ENCODE results near the gene ACVRL1. TPM values are rescaled to one million over a fixed set of nuclear protein-coding genes. Genes with fewer than 3 reads are reported as not detected.

The ACVRL1 gene
- total and polyA plus RNA-seq, 9 of the 15 experiments (the other 6 are each of a cell fraction or from before 2014, with no cell fraction given): 0.07 to 1.4 (median 0.30) TPM

DNA sequence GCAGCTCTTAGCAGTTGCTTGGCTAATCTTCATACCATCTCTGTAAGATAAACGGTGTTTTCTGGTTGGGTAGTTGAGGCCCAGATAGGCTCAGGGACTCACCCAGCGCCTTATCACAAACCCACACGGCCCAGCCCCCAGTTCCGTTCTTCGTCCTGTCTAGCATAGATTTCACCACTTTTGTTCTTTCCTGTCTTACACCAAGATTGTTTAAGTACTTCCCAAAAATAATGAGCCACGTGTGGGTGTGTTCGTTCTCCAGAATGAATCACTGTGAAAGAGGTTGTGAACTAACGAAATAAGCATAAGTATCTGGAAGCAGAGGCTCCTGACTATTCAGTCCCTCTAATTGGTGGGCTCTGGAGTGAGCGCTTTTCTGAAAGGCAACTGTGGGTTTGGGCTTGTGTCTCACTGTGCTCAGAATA is 65.6 kb downstream of the ACVRL1 start (continued):
- TF ChIP-seq EGR1 (conservative IDR thresholded peaks at IDR 0.05) (peak; percentile 81), NCOR1 (IDR thresholded peaks at IDR 0.05) (peak; percentile 94), XRCC4 (IDR thresholded peaks at IDR 0.05; ENCODE audit: extremely low read depth, insufficient read depth, insufficient read length) (no peak), ZKSCAN8 (CRISPR knock-in tag; IDR thresholded peaks at IDR 0.05) (0 out of 2 replicates have a peak, but pooled peaks have one; percentile 35), MYNN (IDR thresholded peaks at IDR 0.05) (peak; percentile 68; the same call in 1 of the 2 replicates), MYNN (CRISPR knock-in tag; IDR thresholded peaks at IDR 0.05) (no peak), CBX1 (IDR thresholded peaks at IDR 0.05; ENCODE audit: low read depth) (no peak), CBX3 (IDR thresholded peaks at IDR 0.05; ENCODE audit: borderline replicate concordance in 1 of 2, low read length in 2 of 2) (peak in 1 of 2 experiments; percentile 43; a peak in 1 of 3 replicates), EP300 (IDR thresholded peaks at IDR 0.05; ENCODE audit: low read length) (peak; percentile 97), HDAC3 (IDR thresholded peaks at IDR 0.05; ENCODE audit: borderline replicate concordance, partially characterized antibody) (peak; percentile 87), TAL1 (IDR thresholded peaks at IDR 0.05) (peak; percentile 95), RBM14 (IDR thresholded peaks at IDR 0.05; ENCODE audit: borderline replicate concordance, insufficient read depth, low read depth, low read length) (no peak), XRCC3 (IDR thresholded peaks at IDR 0.05) (no peak), SMAD3 (CRISPR knock-in tag; conservative IDR thresholded peaks at IDR 0.05) (peak; percentile 69; the same call in 1 of the 2 replicates), CXXC5 (CRISPR knock-in tag; IDR thresholded peaks at IDR 0.05) (peak; percentile 95), KLF16 (IDR thresholded peaks at IDR 0.05) (peak; percentile 93), HES1 (IDR thresholded peaks at IDR 0.05; ENCODE audit: low read depth) (peak; percentile 97), MTA2 (IDR thresholded peaks at IDR 0.05; ENCODE audit: low read depth) (peak; percentile 84), SIRT6 (IDR thresholded peaks at IDR 0.05; ENCODE audit: low read depth, low read length) (no peak), TEAD4 (IDR thresholded peaks at IDR 0.05; ENCODE audit: low read length) (peak; percentile 95), TEAD4 (CRISPR knock-in tag; IDR thresholded peaks at IDR 0.05; ENCODE audit: borderline replicate concordance) (no peak), CREM (IDR thresholded peaks at IDR 0.05; ENCODE audit: low read depth) (peak; percentile 76), NFIX (CRISPR knock-in tag; IDR thresholded peaks at IDR 0.05; ENCODE audit: low read depth) (no peak), ADNP (tag; IDR thresholded peaks at IDR 0.05) (peak; percentile 75; the same call in 1 of the 2 replicates), SMARCC2 (IDR thresholded peaks at IDR 0.05; ENCODE audit: low read depth) (peak; percentile 94)
- TF ChIP-seq, protein P1, sequence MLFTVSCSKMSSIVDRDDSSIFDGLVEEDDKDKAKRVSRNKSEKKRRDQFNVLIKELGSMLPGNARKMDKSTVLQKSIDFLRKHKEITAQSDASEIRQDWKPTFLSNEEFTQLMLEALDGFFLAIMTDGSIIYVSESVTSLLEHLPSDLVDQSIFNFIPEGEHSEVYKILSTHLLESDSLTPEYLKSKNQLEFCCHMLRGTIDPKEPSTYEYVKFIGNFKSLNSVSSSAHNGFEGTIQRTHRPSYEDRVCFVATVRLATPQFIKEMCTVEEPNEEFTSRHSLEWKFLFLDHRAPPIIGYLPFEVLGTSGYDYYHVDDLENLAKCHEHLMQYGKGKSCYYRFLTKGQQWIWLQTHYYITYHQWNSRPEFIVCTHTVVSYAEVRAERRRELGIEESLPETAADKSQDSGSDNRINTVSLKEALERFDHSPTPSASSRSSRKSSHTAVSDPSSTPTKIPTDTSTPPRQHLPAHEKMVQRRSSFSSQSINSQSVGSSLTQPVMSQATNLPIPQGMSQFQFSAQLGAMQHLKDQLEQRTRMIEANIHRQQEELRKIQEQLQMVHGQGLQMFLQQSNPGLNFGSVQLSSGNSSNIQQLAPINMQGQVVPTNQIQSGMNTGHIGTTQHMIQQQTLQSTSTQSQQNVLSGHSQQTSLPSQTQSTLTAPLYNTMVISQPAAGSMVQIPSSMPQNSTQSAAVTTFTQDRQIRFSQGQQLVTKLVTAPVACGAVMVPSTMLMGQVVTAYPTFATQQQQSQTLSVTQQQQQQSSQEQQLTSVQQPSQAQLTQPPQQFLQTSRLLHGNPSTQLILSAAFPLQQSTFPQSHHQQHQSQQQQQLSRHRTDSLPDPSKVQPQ (CRISPR knock-in tag; IDR thresholded peaks at IDR 0.05; ENCODE audit: borderline replicate concordance): no peak
- TF ChIP-seq, protein P2, sequence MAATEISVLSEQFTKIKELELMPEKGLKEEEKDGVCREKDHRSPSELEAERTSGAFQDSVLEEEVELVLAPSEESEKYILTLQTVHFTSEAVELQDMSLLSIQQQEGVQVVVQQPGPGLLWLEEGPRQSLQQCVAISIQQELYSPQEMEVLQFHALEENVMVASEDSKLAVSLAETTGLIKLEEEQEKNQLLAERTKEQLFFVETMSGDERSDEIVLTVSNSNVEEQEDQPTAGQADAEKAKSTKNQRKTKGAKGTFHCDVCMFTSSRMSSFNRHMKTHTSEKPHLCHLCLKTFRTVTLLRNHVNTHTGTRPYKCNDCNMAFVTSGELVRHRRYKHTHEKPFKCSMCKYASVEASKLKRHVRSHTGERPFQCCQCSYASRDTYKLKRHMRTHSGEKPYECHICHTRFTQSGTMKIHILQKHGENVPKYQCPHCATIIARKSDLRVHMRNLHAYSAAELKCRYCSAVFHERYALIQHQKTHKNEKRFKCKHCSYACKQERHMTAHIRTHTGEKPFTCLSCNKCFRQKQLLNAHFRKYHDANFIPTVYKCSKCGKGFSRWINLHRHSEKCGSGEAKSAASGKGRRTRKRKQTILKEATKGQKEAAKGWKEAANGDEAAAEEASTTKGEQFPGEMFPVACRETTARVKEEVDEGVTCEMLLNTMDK (IDR thresholded peaks at IDR 0.05; ENCODE audit: borderline replicate concordance, insufficient read depth, low read depth, low read length, poor library complexity, severe bottlenecking): no peak
